ENCODE data around the gene CRACR2A. TPM values are rescaled to one million over a fixed set of nuclear protein-coding genes. Genes with fewer than 3 reads are reported as not detected.

CRACR2A gene
- total RNA-seq, 1 donor from 2014 or later = 3.0 TPM

- no peak for TF ChIP-seq CTCF (IDR thresholded peaks at IDR 0.05; ENCODE audit: unreplicated experiment)
- H3K9me3 Mint-ChIP-seq (ENCODE audit: low read depth) = no peaks in the 10 kb centered on the region
- H3K4me1 Mint-ChIP-seq (ENCODE audit: low read depth) = no peaks in the 10 kb centered on the region
- H3K4me3 Mint-ChIP-seq (ENCODE audit: low read depth) = no peak overlapping the region
- H3K27me3 Mint-ChIP-seq = peaks cover 33% of the 10 kb centered on the region
- no peak overlapping the region for H3K27ac Mint-ChIP-seq
- DNase-seq (ENCODE audit: low spot score, unreplicated experiment) = no peak
- H3K36me3 Mint-ChIP-seq (ENCODE audit: insufficient read depth) = no peaks in the 10 kb centered on the region
Measured at GRCh38 chr12:3593906-3594483, 158.9 kb downstream of the CRACR2A start.

GRCh38 chr12:3592856-3593625, 159.9 kb downstream of the CRACR2A start:
- no peaks in the 10 kb centered on the region for H3K4me1 Mint-ChIP-seq (ENCODE audit: low read depth)
- H3K27me3 Mint-ChIP-seq = peaks cover 24% of the 10 kb centered on the region
- no peak overlapping the region for H3K27ac Mint-ChIP-seq

GRCh38 chr12:3589745-3590144, 163.2 kb downstream of the CRACR2A start:
- no peaks in the 10 kb centered on the region for H3K4me1 Mint-ChIP-seq (ENCODE audit: low read depth)
- no peaks in the 10 kb centered on the region for H3K36me3 Mint-ChIP-seq (ENCODE audit: insufficient read depth)
- no peaks in the 10 kb centered on the region for H3K9me3 Mint-ChIP-seq (ENCODE audit: low read depth)
- TF ChIP-seq CTCF (IDR thresholded peaks at IDR 0.05; ENCODE audit: unreplicated experiment) = no peak
- DNase-seq (ENCODE audit: low spot score, unreplicated experiment) = no peak
- H3K27me3 Mint-ChIP-seq = peaks cover 24% of the 10 kb centered on the region
- no peak overlapping the region for H3K4me3 Mint-ChIP-seq (ENCODE audit: low read depth)
- H3K27ac Mint-ChIP-seq = no peak overlapping the region

More at GRCh38 chr12:3592856-3593625, 159.9 kb downstream of the CRACR2A start:
- DNase-seq (ENCODE audit: low spot score, unreplicated experiment) = no peak
- no peak overlapping the region for H3K4me3 Mint-ChIP-seq (ENCODE audit: low read depth)
- no peaks in the 10 kb centered on the region for H3K9me3 Mint-ChIP-seq (ENCODE audit: low read depth)
- no peak for TF ChIP-seq CTCF (IDR thresholded peaks at IDR 0.05; ENCODE audit: unreplicated experiment)
- no peaks in the 10 kb centered on the region for H3K36me3 Mint-ChIP-seq (ENCODE audit: insufficient read depth)

GRCh38 chr12:3587402-3588013, 165.4 kb downstream of the CRACR2A start:
- H3K27me3 Mint-ChIP-seq = peaks cover 16% of the 10 kb centered on the region
- no peaks in the 10 kb centered on the region for H3K4me1 Mint-ChIP-seq (ENCODE audit: low read depth)
- DNase-seq (ENCODE audit: low spot score, unreplicated experiment) = no peak
- no peaks in the 10 kb centered on the region for H3K9me3 Mint-ChIP-seq (ENCODE audit: low read depth)
- TF ChIP-seq CTCF (IDR thresholded peaks at IDR 0.05; ENCODE audit: unreplicated experiment) = no peak
- no peaks in the 10 kb centered on the region for H3K36me3 Mint-ChIP-seq (ENCODE audit: insufficient read depth)
- H3K27ac Mint-ChIP-seq = no peak overlapping the region
- H3K4me3 Mint-ChIP-seq (ENCODE audit: low read depth) = no peak overlapping the region

- H3K36me3 Mint-ChIP-seq (ENCODE audit: insufficient read depth) = no peaks in the 10 kb centered on the region
- no peak overlapping the region for H3K4me3 Mint-ChIP-seq (ENCODE audit: low read depth)
- TF ChIP-seq CTCF (IDR thresholded peaks at IDR 0.05; ENCODE audit: unreplicated experiment) = no peak
- H3K27ac Mint-ChIP-seq = no peak overlapping the region
- no peaks in the 10 kb centered on the region for H3K9me3 Mint-ChIP-seq (ENCODE audit: low read depth)
- DNase-seq (ENCODE audit: low spot score, unreplicated experiment) = no peak
- H3K4me1 Mint-ChIP-seq (ENCODE audit: low read depth) = no peaks in the 10 kb centered on the region
- H3K27me3 Mint-ChIP-seq = peaks cover 29% of the 10 kb centered on the region
Measured at GRCh38 chr12:3583656-3584334, 169.1 kb downstream of the CRACR2A start.

Measured in progenitor cell of endocrine pancreas (in vitro differentiated cells).